ENCODE data around the gene ERC2. TPM values are rescaled to one million over a fixed set of nuclear protein-coding genes. Genes with fewer than 3 reads are reported as not detected.

Gene ERC2
- total and polyA plus RNA-seq, 12 donors, result 0.22 to 4.2 (median 1.7) TPM

GRCh38 chr3:55571913-55572312, 896.4 kb downstream of the ERC2 start:
- Histone ChIP-seq H3K4me1 (peaks cover 0 to 13% (median 0%) of the 10 kb centered on the region in 9 donors), H3K27ac (peak overlapping the region in 2 of 10 donors; percentile 9 to 49), H3K27me3 (peaks cover 0 to 7% (median 0%) of the 10 kb centered on the region in 7 donors), H3K9me3 (no peaks in the 10 kb centered on the region), H3K4me3 (no peak overlapping the region), H3K36me3 (no peaks in the 10 kb centered on the region)
- ATAC-seq (peak; percentile 90 to 99 (median 97)), DNase-seq (peak; percentile 68 to 72)
- TF ChIP-seq CTCF (IDR thresholded peaks at IDR 0.05), result peak; percentile 26 to 57 (median 48)
- WGBS, 2 donors, result 6 to 12% methylated on average over 10 of the region's 10 CpGs
- intact Hi-C loops (cut with DNase I), result loop anchor here in 2 of 10 donors (5.0 kb wide), 2 partner anchors 85 to 135 kb away; partner anchors contain the start of gene WNT5A (in 1 of the 2)

- Histone ChIP-seq H3K4me3 (no peak overlapping the region), H3K4me1 (peaks cover 0 to 13% (median 0%) of the 10 kb centered on the region in 9 donors), H3K27me3 (peaks cover 0 to 7% (median 0%) of the 10 kb centered on the region in 7 donors), H3K27ac (no peak overlapping the region), H3K9me3 (no peaks in the 10 kb centered on the region), H3K36me3 (no peaks in the 10 kb centered on the region)
- no peak for ATAC-seq
- intact Hi-C loops (cut with DNase I), result loop anchor here in 2 of 10 donors (5.0 kb wide), 2 partner anchors 84 to 136 kb away; partner anchors contain the start of gene WNT5A (in 1 of the 2)
- TF ChIP-seq CTCF (IDR thresholded peaks at IDR 0.05), result no peak
- no peak for DNase-seq
- WGBS, 2 donors, result 53 to 62% methylated on average over 3 of the region's 3 CpGs
These were observed 897.0 kb downstream of the ERC2 start for GRCh38 chr3:55571216-55571813.

- H3K27ac ChIP-seq, result no peak overlapping the region
- H3K36me3 ChIP-seq, result no peaks in the 10 kb centered on the region
- WGBS, 2 donors, result 74 to 82% methylated on average over 9 of the region's 9 CpGs
- H3K9me3 ChIP-seq, result no peaks in the 10 kb centered on the region
- intact Hi-C loops (cut with DNase I), result loop anchor here in 2 of 10 donors (5.0 kb wide), 2 partner anchors 83 to 137 kb away; partner anchors contain the start of gene WNT5A (in 1 of the 2)
- no peak for ATAC-seq
- H3K27me3 ChIP-seq, result peaks cover 0 to 7% (median 0%) of the 10 kb centered on the region in 7 donors
- no peak for DNase-seq
- H3K4me3 ChIP-seq, result no peak overlapping the region
- no peak for TF ChIP-seq CTCF (IDR thresholded peaks at IDR 0.05)
- H3K4me1 ChIP-seq, result peaks cover 0 to 13% (median 0%) of the 10 kb centered on the region in 9 donors
These were observed 898.0 kb downstream of the ERC2 start for GRCh38 chr3:55570271-55570711.

- H3K4me1 ChIP-seq, result peaks cover 0 to 13% (median 0%) of the 10 kb centered on the region in 9 donors
- no peaks in the 10 kb centered on the region for H3K9me3 ChIP-seq
- ATAC-seq, result no peak
- intact Hi-C loops (cut with DNase I), result no loop called here
- TF ChIP-seq CTCF (IDR thresholded peaks at IDR 0.05), result no peak
- H3K36me3 ChIP-seq, result no peaks in the 10 kb centered on the region
- peaks cover 0 to 7% (median 0%) of the 10 kb centered on the region in 7 donors for H3K27me3 ChIP-seq
- DNase-seq, result no peak
- no peak overlapping the region for H3K27ac ChIP-seq
- no peak overlapping the region for H3K4me3 ChIP-seq
- 50 to 60% methylated on average over 10 of the region's 10 CpGs for WGBS, 2 donors
These were observed 899.2 kb downstream of the ERC2 start for GRCh38 chr3:55569033-55569599.

All from heart right ventricle (tissue), 16 donors.